Nephron progenitor cell (in vitro differentiated cells): ENCODE results near the gene DPAGT1.

Experiments
- DNase-seq: peaks from one replicate; pipeline ENCODE4 v3.0.0; 2021
- H3K27ac Mint-ChIP-seq: 2 replicates; pipeline ENCODE4 v1.8.0; 2021; ENCODE audit warnings: mild to moderate bottlenecking, moderate library complexity, mixed read lengths
- H3K27me3 Mint-ChIP-seq: 2 replicates; pipeline ENCODE4 v1.8.0; 2021; ENCODE audit warnings: mild to moderate bottlenecking, low read depth, mixed read lengths; ENCODE audit not compliant: poor library complexity
- H3K36me3 Mint-ChIP-seq: 2 replicates; pipeline ENCODE4 v1.8.0; 2021; ENCODE audit warnings: low read depth, mixed read lengths
- H3K4me1 Mint-ChIP-seq: 2 replicates; pipeline ENCODE4 v1.8.0; 2021; ENCODE audit warnings: mixed read lengths
- H3K4me3 Mint-ChIP-seq: 2 replicates; pipeline ENCODE4 v1.8.0; 2021; ENCODE audit warnings: mild to moderate bottlenecking, moderate library complexity, mixed read lengths
- H3K9me3 Mint-ChIP-seq: 2 replicates; pipeline ENCODE4 v1.8.0; 2021; ENCODE audit warnings: mild to moderate bottlenecking, moderate library complexity, mixed read lengths
- TF ChIP-seq, protein P1 (sequence below): fragments of 200-600 bp; sonication (generic); IDR thresholded peaks from 2 replicates; pipeline ENCODE4 v1.5.0; 2021; ENCODE audit warnings: antibody characterized with exemption

DPAGT1 gene

GRCh38 chr11:119117004-119117706 is 15.5 kb upstream of the DPAGT1 start:
- Mint-ChIP-seq H3K27ac (no peak overlapping the region), H3K9me3 (no peaks in the 10 kb centered on the region), H3K36me3 (peaks cover 10% of the 10 kb centered on the region), H3K4me3 (no peak overlapping the region), H3K4me1 (peaks cover 24% of the 10 kb centered on the region), H3K27me3 (no peaks in the 10 kb centered on the region)
- DNase-seq = no peak
- TF ChIP-seq, protein P1, sequence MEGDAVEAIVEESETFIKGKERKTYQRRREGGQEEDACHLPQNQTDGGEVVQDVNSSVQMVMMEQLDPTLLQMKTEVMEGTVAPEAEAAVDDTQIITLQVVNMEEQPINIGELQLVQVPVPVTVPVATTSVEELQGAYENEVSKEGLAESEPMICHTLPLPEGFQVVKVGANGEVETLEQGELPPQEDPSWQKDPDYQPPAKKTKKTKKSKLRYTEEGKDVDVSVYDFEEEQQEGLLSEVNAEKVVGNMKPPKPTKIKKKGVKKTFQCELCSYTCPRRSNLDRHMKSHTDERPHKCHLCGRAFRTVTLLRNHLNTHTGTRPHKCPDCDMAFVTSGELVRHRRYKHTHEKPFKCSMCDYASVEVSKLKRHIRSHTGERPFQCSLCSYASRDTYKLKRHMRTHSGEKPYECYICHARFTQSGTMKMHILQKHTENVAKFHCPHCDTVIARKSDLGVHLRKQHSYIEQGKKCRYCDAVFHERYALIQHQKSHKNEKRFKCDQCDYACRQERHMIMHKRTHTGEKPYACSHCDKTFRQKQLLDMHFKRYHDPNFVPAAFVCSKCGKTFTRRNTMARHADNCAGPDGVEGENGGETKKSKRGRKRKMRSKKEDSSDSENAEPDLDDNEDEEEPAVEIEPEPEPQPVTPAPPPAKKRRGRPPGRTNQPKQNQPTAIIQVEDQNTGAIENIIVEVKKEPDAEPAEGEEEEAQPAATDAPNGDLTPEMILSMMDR = no peak

DNA sequence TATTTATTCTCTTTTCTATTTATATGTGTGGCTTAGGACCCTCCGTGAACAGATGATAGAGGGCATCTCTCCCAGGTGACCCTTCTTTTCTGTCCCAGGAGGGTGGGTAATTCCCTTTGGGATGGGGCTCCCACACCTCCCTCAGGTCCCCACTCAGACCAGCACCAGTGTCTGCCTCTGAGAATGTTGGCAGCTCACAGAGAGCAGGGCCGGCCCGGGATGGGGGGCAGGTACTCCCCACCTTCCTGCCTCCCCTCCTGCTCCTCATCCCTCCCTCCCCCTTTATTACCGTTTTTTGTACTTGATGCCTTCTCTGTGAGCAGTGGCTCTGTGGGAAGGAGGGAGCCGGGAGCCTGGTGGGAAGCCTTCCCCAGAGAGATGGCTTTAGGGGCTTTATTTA is 14.9 kb upstream of the DPAGT1 start:
- no peak overlapping the region for H3K4me3 Mint-ChIP-seq
- no peak for DNase-seq
- peaks cover 1% of the 10 kb centered on the region for H3K27me3 Mint-ChIP-seq
- TF ChIP-seq, protein P1 = no peak
- peaks cover 20% of the 10 kb centered on the region for H3K4me1 Mint-ChIP-seq
- H3K36me3 Mint-ChIP-seq = peaks cover 14% of the 10 kb centered on the region
- H3K27ac Mint-ChIP-seq = no peak overlapping the region
- H3K9me3 Mint-ChIP-seq = no peaks in the 10 kb centered on the region

DNA sequence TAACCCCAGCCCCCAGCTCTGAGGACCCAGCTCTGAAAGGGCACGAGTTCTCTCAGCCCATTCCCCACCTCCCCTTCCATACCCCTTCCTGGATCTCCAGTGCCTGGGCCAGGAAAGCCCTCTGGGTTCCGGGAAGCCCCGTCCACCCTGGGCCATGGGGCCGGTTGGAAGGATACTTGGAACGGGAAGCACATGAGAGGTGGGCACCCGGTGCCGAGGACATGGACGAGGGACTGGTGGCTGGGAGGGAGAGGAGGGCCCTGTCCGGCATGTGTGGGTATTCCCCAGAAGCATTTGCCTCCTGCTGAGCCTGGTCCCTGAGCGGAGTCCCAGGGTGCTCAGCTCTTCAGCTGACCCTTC is 14.6 kb upstream of the DPAGT1 start:
- Mint-ChIP-seq H3K27me3 (peaks cover 3% of the 10 kb centered on the region), H3K36me3 (peaks cover 18% of the 10 kb centered on the region), H3K4me3 (no peak overlapping the region), H3K9me3 (no peaks in the 10 kb centered on the region), H3K27ac (no peak overlapping the region), H3K4me1 (peaks cover 20% of the 10 kb centered on the region)
- DNase-seq = no peak
- TF ChIP-seq, protein P1 = no peak

DNA sequence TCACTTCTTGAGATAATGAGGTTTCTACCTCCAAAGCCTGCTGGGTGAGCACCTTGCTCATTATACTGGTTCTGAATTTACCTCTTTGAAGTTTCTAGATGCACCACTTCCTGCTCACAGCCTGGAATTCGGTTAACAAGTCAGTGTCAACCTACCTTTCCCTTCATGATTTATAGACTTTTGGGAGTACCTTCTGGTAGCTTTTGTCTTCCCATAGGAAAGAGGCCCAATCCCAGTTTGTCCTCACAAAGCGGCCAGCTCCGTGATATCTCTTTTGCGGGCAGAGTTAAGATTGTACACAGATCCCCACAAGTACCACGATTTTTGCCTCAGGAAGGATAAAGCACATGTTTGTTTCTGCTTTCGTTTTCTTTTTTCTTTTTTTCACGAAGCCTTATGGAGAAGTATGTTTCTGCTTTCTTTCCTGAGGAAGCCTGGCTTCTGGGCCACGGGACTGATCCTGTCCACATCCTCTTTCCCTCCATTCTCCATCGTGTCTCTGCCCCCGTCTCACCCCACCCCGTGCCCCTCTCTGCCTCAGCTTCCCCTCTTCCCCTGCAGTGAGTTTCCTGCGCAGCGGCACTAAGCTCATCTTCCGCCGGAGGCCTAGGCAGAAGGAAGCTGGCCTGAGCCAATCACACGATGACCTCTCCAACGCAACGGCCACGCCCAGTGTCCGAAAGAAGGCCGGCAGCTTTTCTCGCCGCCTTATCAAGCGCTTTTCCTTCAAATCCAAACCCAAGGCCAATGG is 14.0 kb upstream of the DPAGT1 start:
- H3K27ac Mint-ChIP-seq = peak overlapping the region; percentile 41
- H3K36me3 Mint-ChIP-seq = peaks cover 19% of the 10 kb centered on the region
- no peak overlapping the region for H3K4me3 Mint-ChIP-seq
- H3K4me1 Mint-ChIP-seq = peaks cover 16% of the 10 kb centered on the region
- no peak for DNase-seq
- TF ChIP-seq, protein P1 = no peak
- H3K27me3 Mint-ChIP-seq = peaks cover 3% of the 10 kb centered on the region
- no peaks in the 10 kb centered on the region for H3K9me3 Mint-ChIP-seq

DNA sequence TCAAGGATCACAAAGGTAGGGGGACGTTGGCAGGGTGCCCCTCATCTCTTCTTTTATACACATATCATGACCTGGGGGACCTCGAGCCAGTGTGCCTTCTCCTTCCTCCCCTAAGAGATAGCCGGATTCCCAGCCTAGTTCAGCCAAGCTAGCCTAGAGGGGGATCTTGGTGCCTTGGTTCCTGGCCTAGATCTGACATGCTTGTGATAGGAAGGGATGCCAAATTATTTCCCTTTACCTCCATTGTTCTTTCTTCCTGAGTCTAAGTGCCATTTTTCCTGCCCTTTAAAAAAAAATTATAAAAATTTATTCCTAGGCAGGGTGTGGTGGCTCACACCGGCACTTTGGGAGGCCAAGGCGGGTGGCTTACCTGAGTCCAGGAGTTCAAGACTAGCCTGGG is 12.7 kb upstream of the DPAGT1 start:
- TF ChIP-seq, protein P1 = no peak
- peaks cover 3% of the 10 kb centered on the region for H3K27me3 Mint-ChIP-seq
- H3K4me3 Mint-ChIP-seq = no peak overlapping the region
- H3K36me3 Mint-ChIP-seq = peaks cover 19% of the 10 kb centered on the region
- no peaks in the 10 kb centered on the region for H3K9me3 Mint-ChIP-seq
- H3K27ac Mint-ChIP-seq = no peak overlapping the region
- DNase-seq = no peak
- peaks cover 16% of the 10 kb centered on the region for H3K4me1 Mint-ChIP-seq
